Retinal pigment epithelial cell (primary cell): ENCODE measurements around the gene CFAP68.

Source experiments
- DNase-seq: peaks from one replicate; pipeline ENCODE4 v3.0.0-alpha.2; 2010; ENCODE audit warnings: low read depth
- H3K4me3 ChIP-seq: 2 replicates; pipeline ENCODE4 v1.5.1; 2011; ENCODE audit warnings: mild to moderate bottlenecking, low read length, control low read depth, moderate library complexity
- TF ChIP-seq, protein P1 (sequence below): conservative IDR thresholded peaks from 2 replicates; pipeline ENCODE4 v1.5.1; 2011; ENCODE audit warnings: low read depth, low read length, control low read depth, inconsistent platforms

The CFAP68 gene

DNA sequence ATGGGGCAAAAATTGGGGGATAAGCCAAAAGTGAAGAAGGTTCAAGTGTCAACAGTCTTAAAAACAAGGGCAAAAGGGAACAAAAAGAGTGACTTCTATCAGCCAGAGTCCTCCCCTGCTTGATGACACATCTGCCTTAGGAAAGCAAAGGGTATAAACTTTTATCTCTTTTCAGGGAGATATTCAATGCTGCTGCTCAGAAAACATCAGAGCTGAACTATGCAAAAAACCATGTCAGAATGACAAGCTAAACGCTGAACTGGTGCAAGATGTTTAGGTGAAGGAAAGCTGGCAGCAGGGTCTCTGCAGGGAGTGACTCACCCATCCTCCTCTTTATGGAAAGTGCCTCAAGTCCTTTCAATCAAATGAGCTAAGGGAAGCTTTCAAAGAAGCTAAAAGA is 32.7 kb upstream of the CFAP68 start:
- DNase-seq, result peak; percentile 45
- TF ChIP-seq, protein P1, sequence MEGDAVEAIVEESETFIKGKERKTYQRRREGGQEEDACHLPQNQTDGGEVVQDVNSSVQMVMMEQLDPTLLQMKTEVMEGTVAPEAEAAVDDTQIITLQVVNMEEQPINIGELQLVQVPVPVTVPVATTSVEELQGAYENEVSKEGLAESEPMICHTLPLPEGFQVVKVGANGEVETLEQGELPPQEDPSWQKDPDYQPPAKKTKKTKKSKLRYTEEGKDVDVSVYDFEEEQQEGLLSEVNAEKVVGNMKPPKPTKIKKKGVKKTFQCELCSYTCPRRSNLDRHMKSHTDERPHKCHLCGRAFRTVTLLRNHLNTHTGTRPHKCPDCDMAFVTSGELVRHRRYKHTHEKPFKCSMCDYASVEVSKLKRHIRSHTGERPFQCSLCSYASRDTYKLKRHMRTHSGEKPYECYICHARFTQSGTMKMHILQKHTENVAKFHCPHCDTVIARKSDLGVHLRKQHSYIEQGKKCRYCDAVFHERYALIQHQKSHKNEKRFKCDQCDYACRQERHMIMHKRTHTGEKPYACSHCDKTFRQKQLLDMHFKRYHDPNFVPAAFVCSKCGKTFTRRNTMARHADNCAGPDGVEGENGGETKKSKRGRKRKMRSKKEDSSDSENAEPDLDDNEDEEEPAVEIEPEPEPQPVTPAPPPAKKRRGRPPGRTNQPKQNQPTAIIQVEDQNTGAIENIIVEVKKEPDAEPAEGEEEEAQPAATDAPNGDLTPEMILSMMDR, result no peak

DNA sequence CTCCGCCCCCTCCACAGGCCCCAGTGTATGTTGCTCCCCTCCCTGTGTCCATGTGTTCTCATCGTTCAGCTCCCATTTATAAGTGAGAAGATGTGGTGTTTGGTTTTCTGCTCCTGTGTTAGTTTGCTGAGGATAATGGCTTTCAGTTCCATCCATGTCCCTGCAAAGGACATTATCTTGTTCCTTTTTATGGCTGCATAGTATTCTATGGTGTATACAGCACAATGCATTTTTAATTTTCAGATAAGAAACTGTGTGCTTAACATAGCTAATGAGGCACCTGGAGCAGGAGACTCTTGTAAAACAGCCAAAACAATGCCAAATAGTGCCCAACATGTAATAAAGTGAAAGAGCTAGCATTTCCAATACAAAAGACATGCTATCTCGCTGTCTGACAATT is 29.7 kb upstream of the CFAP68 start:
- TF ChIP-seq, protein P1, result no peak
- no peak for DNase-seq
- no peak overlapping the region for H3K4me3 ChIP-seq

More for the DNA sequence above, 32.7 kb upstream of the CFAP68 start:
- no peak overlapping the region for H3K4me3 ChIP-seq

DNA sequence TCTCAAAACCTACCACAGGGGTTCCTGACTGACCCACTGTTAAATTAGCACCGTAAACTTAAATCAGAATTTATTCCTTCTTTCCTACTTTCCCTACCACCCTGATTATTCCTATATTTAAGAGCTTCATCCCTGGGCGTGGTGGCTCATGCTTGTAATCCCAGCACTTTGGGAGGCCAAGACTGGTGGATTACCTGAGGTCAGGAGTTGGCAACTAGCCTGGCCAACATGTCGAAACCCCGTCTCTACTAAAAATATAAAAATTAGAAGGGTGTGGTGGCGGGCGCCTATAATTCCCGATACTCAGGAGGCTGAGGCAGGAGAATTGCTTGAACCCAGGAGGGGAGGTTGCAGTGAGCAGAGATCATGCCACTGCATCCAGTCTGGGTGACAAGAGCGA is 28.3 kb upstream of the CFAP68 start:
- no peak for DNase-seq
- no peak overlapping the region for H3K4me3 ChIP-seq
- TF ChIP-seq, protein P1, result no peak

DNA sequence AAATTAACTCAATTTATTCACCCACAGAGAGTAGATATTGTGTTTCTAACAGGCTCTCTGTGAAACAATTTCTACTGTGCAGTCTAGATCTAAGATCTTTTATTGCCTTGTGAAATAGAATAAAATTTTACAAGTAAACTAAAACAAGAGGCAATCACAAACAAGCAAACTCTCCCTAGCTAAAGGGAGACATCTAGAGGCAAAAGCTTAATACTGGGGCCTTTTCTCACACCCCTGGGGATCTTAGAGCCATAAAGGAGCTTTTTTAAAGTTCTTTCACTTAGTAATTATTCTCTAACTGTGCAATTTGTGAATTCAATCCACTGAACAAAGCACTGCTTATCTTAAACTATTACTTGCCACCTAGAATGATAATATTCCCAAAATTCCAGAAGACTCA is 27.7 kb upstream of the CFAP68 start:
- H3K4me3 ChIP-seq, result no peak overlapping the region
- TF ChIP-seq, protein P1, result peak; percentile 60
- DNase-seq, result no peak

DNA sequence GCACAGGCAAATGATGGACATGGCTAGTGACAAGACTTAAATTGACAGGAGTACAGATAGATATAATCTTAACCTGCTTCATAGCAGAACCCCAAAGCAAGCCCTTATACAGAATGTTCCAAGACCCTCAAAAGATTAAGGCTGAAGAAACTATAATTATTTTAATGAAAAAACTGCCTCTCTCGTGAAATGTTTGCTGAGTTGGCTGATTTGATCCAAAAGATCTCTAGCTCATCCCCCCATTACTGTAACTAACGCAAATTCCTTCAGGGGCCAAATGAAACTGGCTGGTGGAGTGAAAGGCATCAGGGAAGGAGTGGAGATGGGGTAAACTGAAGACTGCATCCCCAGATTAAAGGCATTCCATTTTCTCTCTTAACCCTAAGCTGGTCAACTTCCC is 27.2 kb upstream of the CFAP68 start:
- TF ChIP-seq, protein P1, result no peak
- H3K4me3 ChIP-seq, result no peak overlapping the region
- DNase-seq, result no peak

DNA sequence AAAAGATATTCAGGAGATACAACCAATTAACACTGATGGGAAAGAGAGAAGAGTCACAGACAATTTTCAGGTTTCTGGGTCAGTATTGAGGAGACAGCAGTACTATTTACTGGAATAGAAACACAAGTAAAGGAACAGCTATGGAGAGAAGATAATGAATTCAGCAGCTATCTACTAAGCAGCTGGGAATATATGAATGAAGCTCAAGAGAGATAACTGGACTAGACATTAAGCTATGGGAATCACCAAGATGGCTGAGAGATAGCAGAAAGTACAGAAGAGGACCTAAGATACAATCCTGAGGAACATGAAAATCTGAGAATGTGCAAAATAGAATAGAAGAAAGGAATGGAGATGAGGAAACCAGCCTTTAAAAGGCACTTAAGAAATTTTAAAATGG is 23.8 kb upstream of the CFAP68 start:
- H3K4me3 ChIP-seq, result no peak overlapping the region
- TF ChIP-seq, protein P1, result no peak
- DNase-seq, result no peak

DNA sequence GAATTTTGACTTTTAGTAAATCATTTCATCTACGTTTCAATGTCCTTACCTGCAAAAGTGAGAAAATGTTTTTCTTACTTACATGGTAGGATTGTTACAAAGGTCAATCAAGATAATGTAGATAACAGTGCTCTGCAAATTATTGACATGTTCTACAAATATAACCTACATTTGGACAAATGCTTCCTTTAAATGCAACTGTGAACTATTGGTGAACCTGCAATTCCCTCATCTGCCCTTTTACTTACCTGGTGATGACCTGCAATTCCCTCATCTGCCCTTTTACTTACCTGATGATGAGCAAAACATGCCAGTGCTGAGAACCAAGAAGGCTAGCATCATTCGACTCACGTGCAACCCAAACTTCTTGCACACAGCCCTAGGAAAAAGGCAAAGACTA is 19.1 kb upstream of the CFAP68 start:
- no peak for DNase-seq
- no peak overlapping the region for H3K4me3 ChIP-seq
- TF ChIP-seq, protein P1, result no peak
